H1 (cell line): ENCODE results near the gene SLC17A5. TPM values are rescaled to one million over a fixed set of nuclear protein-coding genes. Genes with fewer than 3 reads are reported as not detected.

Source experiments
- FOSL1 ChIP-seq: IDR thresholded peaks from 2 replicates; pipeline ENCODE4 v1.6.1; 2011; ENCODE audit warnings: mild to moderate bottlenecking, low read depth, low read length, moderate library complexity; ENCODE audit not compliant: insufficient read depth
- NRF1 ChIP-seq: IDR thresholded peaks from 2 replicates; pipeline ENCODE4 v1.6.1; 2011; ENCODE audit warnings: mild to moderate bottlenecking, low read depth, low read length, improper control_type of control experiment
- PHF8 ChIP-seq: fragments of 200-600 bp; sonication (generic); conservative IDR thresholded peaks from 2 replicates; pipeline ENCODE4 v1.7.1; 2012; ENCODE audit warnings: low read depth, mild to moderate bottlenecking, inconsistent platforms, low read length, moderate library complexity
- POLR2AphosphoS5 ChIP-seq: IDR thresholded peaks from 2 replicates; pipeline ENCODE4 v1.6.1; 2011; ENCODE audit warnings: low read depth, low read length
- SP2 ChIP-seq: IDR thresholded peaks from 2 replicates; pipeline ENCODE4 v1.6.1; 2012; ENCODE audit warnings: mild to moderate bottlenecking, low read length, inconsistent platforms
- SP4 ChIP-seq: IDR thresholded peaks from 2 replicates; pipeline ENCODE4 v1.6.1; 2012; ENCODE audit warnings: low read length, inconsistent platforms
- polyA plus RNA-seq, 7 experiments: library from polyadenylated mRNA; depleted of rRNA in 3 of 7; stranded (reverse) in 5 of 7; unstranded in 2 of 7; fragments of >200 nt in 5 of 7; fragments of 200-250 nt in 2 of 7; gene quantifications; 1 replicate in 5 of 7; 2 replicates in 1 of 7; 4 replicates in 1 of 7; pipeline versions ENCODE4 v1.2.1 to v1.2.3, GENCODE V29; 2011 to 2013; ENCODE audit warnings: missing spikeins in 2 of 7, mixed read lengths in 2 of 7
- total RNA-seq: library from RNA; stranded (reverse); fragmentation: NEBNext Ultra II Directional; extraction: Animal tissue kit (Norgen Biotek cat#: 25700); gene quantifications from 2 replicates; pipeline ENCODE4 v1.2.1, GENCODE V29; 2021

SLC17A5 gene
- total and polyA plus RNA-seq, 2 of the 8 experiments (the other 6 are each of a cell fraction or from before 2014, with no cell fraction given) = 11.0 to 11.9 TPM

- TF ChIP-seq SP2 (no peak), FOSL1 (no peak), SP4 (no peak), POLR2AphosphoS5 (no peak), NRF1 (no peak), PHF8 (no peak)
- TF ChIP-seq, all 59 proteins: peak for 0
Measured at GRCh38 chr6:73696966-73697655, 43.3 kb upstream of the SLC17A5 start (continued).
